Neutrophil (primary cell): Measurements from ENCODE around the gene KIF26B.

ENCODE experiments used
- H3K27ac ChIP-seq: fragments of 200-600 bp; sonication (generic); 2 replicates; pipeline ENCODE4 v1.5.1; 2016; ENCODE audit warnings: mild to moderate bottlenecking, moderate library complexity
- H3K27me3 ChIP-seq: fragments of 200-600 bp; sonication (generic); 2 replicates; pipeline ENCODE4 v1.6.0; 2016; ENCODE audit warnings: mild to moderate bottlenecking
- H3K36me3 ChIP-seq: fragments of 200-600 bp; sonication (generic); 2 replicates; pipeline ENCODE4 v1.5.1; 2017
- H3K4me1 ChIP-seq, 2 experiments: fragments of 200-600 bp in 1 of 2; sonication (generic) in 1 of 2; 1 replicate in 1 of 2; 2 replicates in 1 of 2; pipeline versions ENCODE4 v1.5.1 to v1.6.1; 2013 to 2016; ENCODE audit warnings: low read depth in 1 of 2, low read length in 1 of 2, mild to moderate bottlenecking in 1 of 2, moderate library complexity in 1 of 2; ENCODE audit not compliant: control insufficient read depth in 1 of 2, insufficient read depth in 1 of 2
- H3K4me3 ChIP-seq, 2 experiments: fragments of 200-600 bp in 1 of 2; sonication (generic) in 1 of 2; 1 replicate in 1 of 2; 2 replicates in 1 of 2; pipeline ENCODE4 v1.5.1; 2013 to 2016; ENCODE audit warnings: low read depth in 1 of 2, low read length in 1 of 2, mild to moderate bottlenecking in 1 of 2, moderate library complexity in 1 of 2
- H3K9me3 ChIP-seq: fragments of 200-600 bp; sonication (generic); 2 replicates; pipeline ENCODE4 v1.5.1; 2016
- TF ChIP-seq, protein P1 (sequence below): fragments of 200-600 bp; sonication (generic); IDR thresholded peaks from 2 replicates; pipeline ENCODE4 v1.5.1; 2016; ENCODE audit warnings: antibody characterized with exemption

Gene KIF26B

DNA sequence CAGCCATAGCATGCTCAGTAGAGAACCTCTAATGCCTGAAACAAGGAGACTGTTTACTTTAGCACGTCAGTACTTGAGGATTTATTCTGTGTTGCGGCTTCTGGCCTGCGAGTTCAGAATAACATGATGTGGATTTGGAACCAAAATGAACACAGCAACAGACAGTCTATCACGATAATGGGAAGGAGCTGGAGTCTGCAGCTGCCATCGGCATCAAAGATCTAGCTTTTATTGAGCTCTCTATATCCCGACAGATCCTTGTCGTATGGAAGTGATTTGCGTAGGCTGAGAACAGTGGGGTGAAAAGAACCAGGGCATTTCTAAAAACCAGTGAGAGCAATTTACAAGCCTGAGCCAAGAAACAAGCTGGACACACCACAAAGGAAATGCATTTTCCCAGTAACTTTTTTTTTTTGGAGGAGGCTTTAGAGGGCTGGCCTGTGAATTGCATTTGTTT is 294.2 kb downstream of the KIF26B start:
- TF ChIP-seq, protein P1, sequence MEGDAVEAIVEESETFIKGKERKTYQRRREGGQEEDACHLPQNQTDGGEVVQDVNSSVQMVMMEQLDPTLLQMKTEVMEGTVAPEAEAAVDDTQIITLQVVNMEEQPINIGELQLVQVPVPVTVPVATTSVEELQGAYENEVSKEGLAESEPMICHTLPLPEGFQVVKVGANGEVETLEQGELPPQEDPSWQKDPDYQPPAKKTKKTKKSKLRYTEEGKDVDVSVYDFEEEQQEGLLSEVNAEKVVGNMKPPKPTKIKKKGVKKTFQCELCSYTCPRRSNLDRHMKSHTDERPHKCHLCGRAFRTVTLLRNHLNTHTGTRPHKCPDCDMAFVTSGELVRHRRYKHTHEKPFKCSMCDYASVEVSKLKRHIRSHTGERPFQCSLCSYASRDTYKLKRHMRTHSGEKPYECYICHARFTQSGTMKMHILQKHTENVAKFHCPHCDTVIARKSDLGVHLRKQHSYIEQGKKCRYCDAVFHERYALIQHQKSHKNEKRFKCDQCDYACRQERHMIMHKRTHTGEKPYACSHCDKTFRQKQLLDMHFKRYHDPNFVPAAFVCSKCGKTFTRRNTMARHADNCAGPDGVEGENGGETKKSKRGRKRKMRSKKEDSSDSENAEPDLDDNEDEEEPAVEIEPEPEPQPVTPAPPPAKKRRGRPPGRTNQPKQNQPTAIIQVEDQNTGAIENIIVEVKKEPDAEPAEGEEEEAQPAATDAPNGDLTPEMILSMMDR: no peak
- Histone ChIP-seq H3K36me3 (no peaks in the 10 kb centered on the region), H3K4me1 (no peaks in the 10 kb centered on the region), H3K27me3 (no peaks in the 10 kb centered on the region), H3K4me3 (no peak overlapping the region), H3K27ac (no peak overlapping the region), H3K9me3 (no peaks in the 10 kb centered on the region)

DNA sequence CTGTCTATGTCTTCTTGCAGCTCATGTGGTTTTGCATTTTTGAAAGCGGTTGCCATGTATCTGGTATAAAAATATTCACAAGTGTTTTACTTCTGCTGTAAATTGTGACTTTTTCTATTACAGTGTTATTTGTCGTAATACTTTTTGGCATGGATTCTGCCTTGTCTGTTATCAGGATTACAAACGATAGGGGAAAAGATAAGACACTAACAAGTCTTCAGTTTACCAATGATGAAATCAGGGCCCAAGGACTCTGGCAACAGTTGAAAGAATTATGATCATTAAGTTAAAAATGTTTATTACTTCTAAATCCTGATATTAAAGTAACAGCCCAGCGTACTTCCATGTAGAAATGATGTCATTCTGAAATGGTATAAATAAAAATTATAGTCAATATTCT is 298.8 kb downstream of the KIF26B start:
- H3K27me3 ChIP-seq: no peaks in the 10 kb centered on the region
- TF ChIP-seq, protein P1: no peak
- no peak overlapping the region for H3K27ac ChIP-seq

DNA sequence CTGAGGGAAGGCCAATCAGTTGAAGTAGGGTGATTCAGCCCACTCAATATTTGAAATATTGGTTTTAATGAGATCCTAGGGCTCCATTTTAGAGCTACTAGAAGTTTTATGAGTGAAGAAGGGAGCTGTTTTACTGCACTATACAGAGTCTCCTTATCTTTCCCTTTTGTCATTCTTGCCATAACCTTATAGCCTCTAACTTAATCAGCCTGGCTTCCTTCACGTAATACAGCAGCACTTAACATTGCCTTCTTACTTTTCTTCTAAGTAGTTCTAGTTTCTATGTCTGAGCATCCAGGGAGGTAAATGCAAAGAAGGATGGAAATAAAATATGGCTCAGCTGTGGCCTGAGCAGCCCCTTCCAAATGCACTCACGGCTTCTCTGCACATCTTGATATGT is 299.3 kb downstream of the KIF26B start:
- no peak overlapping the region for H3K27ac ChIP-seq
- no peaks in the 10 kb centered on the region for H3K9me3 ChIP-seq
- no peaks in the 10 kb centered on the region for H3K36me3 ChIP-seq
- no peaks in the 10 kb centered on the region for H3K4me1 ChIP-seq
- no peak overlapping the region for H3K4me3 ChIP-seq
- H3K27me3 ChIP-seq: no peaks in the 10 kb centered on the region
- TF ChIP-seq, protein P1: no peak

More for the DNA sequence above, 298.8 kb downstream of the KIF26B start:
- no peaks in the 10 kb centered on the region for H3K4me1 ChIP-seq
- H3K4me3 ChIP-seq: no peak overlapping the region
- H3K36me3 ChIP-seq: no peaks in the 10 kb centered on the region
- H3K9me3 ChIP-seq: no peaks in the 10 kb centered on the region

GRCh38 chr1:245457562-245457961 is 302.8 kb downstream of the KIF26B start:
- H3K4me1 ChIP-seq: no peaks in the 10 kb centered on the region
- TF ChIP-seq, protein P1: no peak
- H3K9me3 ChIP-seq: no peaks in the 10 kb centered on the region
- no peaks in the 10 kb centered on the region for H3K36me3 ChIP-seq
- no peak overlapping the region for H3K27ac ChIP-seq
- no peak overlapping the region for H3K4me3 ChIP-seq
- no peaks in the 10 kb centered on the region for H3K27me3 ChIP-seq

GRCh38 chr1:245458234-245458633 is 303.4 kb downstream of the KIF26B start:
- Histone ChIP-seq H3K4me3 (no peak overlapping the region), H3K27ac (no peak overlapping the region), H3K4me1 (no peaks in the 10 kb centered on the region), H3K9me3 (no peaks in the 10 kb centered on the region), H3K36me3 (no peaks in the 10 kb centered on the region), H3K27me3 (no peaks in the 10 kb centered on the region)
- TF ChIP-seq, protein P1: no peak

DNA sequence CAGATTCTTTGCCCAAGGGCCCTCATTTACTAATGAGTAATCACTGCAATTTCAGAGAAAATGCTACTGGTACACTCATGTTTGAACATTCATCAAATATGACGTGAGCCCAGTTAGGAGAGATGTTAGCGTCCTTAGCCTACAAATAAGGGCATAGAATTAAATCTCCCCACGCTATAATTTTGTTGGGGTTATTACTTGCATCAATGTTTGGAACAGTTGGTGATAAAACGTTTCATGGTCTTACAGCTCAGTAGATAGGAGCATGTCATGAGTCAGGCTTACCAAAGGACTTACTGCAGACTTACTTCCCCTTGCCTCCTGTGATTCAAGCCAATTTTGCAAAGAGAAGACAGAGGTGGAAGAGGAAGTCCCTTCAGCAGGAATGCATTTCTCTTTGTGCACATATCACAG is 304.0 kb downstream of the KIF26B start:
- no peaks in the 10 kb centered on the region for H3K9me3 ChIP-seq
- no peak overlapping the region for H3K4me3 ChIP-seq
- TF ChIP-seq, protein P1: no peak
- no peak overlapping the region for H3K27ac ChIP-seq
- no peaks in the 10 kb centered on the region for H3K4me1 ChIP-seq
- no peaks in the 10 kb centered on the region for H3K27me3 ChIP-seq
- no peaks in the 10 kb centered on the region for H3K36me3 ChIP-seq
